Measurements from ENCODE around the gene TMEM52B.

DNA sequence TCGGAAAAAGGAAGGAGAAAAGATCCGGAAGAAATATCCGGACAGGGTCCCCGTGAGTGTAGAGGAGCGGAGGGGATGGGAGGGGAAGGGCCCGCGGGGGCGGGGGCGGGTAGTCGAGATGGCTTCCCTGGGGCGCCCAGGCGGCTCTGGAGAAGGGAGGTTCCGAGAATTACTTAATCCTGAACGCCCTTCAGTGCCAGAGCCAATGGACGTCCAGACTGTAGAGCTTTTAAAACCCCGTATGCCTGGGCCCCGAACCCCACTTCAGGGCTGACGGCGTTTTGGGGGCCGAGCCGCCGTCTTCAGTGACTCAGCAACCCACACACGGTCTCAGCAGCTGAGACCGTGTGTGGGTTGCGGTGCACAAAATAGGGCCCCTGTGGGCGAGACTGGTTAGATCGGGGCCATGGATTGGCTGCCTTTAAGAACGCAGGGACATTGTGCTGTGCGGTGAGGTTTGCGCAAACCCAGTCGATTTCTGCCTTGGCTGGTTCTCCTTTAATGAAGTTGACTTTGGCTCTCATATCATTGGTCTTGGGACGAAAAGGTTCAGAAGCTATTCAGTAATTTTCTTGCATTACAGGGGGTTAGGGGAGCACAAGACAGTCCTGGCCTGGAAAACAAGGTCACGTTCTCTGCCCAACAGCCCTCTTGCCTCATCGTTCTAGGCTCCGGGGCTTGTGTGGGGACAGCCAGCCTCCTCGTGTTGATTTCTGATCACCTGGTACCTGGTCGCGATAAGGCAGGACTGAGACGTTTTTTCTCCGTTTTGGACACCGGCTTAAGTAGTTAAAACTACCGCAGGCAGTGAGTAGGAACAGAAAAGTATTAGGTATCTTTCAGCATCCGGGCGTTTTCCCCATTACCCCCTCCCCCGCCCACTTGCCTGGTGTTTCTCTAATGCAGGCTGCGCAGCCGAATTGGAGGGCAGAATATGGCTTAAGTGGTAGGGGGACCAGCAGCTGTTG lies 34.6 kb downstream of the TMEM52B start:
- TF ChIP-seq, protein P1, sequence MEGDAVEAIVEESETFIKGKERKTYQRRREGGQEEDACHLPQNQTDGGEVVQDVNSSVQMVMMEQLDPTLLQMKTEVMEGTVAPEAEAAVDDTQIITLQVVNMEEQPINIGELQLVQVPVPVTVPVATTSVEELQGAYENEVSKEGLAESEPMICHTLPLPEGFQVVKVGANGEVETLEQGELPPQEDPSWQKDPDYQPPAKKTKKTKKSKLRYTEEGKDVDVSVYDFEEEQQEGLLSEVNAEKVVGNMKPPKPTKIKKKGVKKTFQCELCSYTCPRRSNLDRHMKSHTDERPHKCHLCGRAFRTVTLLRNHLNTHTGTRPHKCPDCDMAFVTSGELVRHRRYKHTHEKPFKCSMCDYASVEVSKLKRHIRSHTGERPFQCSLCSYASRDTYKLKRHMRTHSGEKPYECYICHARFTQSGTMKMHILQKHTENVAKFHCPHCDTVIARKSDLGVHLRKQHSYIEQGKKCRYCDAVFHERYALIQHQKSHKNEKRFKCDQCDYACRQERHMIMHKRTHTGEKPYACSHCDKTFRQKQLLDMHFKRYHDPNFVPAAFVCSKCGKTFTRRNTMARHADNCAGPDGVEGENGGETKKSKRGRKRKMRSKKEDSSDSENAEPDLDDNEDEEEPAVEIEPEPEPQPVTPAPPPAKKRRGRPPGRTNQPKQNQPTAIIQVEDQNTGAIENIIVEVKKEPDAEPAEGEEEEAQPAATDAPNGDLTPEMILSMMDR (IDR thresholded peaks at IDR 0.05), result no peak
- no peak for TF ChIP-seq ZFX (IDR thresholded peaks at IDR 0.05; ENCODE audit: borderline replicate concordance)
